Uterus (tissue), 4 donors: ENCODE results near the gene CCDC149. TPM values are rescaled to one million over a fixed set of nuclear protein-coding genes. Genes with fewer than 3 reads are reported as not detected.
A peak's percentile ranks its signal among the peaks of the same experiment; 100 is the strongest.

Experiments used
- DNase-seq, 2 donors: peaks; one replicate each; pipeline ENCODE4 v3.0.0-alpha.2; 2019 to 2020
- H3K27ac ChIP-seq, 2 donors: fragments of 200-600 bp; sonication (generic); 1 replicate in 1 of 2; 2 replicates in 1 of 2; pipeline ENCODE4 v1.5.1; 2016 to 2018
- H3K27me3 ChIP-seq, 2 donors: fragments of 200-600 bp; sonication (generic); one replicate each; pipeline ENCODE4 v1.5.1; 2018 to 2019; ENCODE audit warnings: control low read depth in 1 of 2
- H3K36me3 ChIP-seq, 2 donors: fragments of 200-600 bp; sonication (generic); one replicate each; pipeline ENCODE4 v1.5.1; 2019; ENCODE audit warnings: control low read depth in 1 of 2
- H3K4me1 ChIP-seq, 2 donors: fragments of 200-600 bp; sonication (generic); one replicate each; pipeline ENCODE4 v1.5.1; 2018 to 2019; ENCODE audit warnings: control low read depth in 1 of 2
- H3K4me3 ChIP-seq, 2 donors: fragments of 200-600 bp; sonication (generic); 1 replicate in 1 of 2; 2 replicates in 1 of 2; pipeline ENCODE4 v1.5.1; 2018 to 2019; ENCODE audit warnings: mild to moderate bottlenecking in 1 of 2
- H3K9me3 ChIP-seq, 2 donors: fragments of 200-600 bp; sonication (generic); one replicate each; pipeline ENCODE4 v1.5.1; 2019; ENCODE audit warnings: control low read depth in 1 of 2
- POLR2A ChIP-seq, 2 donors: fragments of 450-650 bp; IDR thresholded peaks; one replicate each; pipeline ENCODE4 v1.6.1; 2016; ENCODE audit warnings: antibody characterized with exemption in 2 of 2, mild to moderate bottlenecking in 1 of 2, moderate library complexity in 1 of 2
- intact Hi-C: fragments of 100-400 bp; cut with DNase I; formaldehyde crosslinking; loops from one replicate; pipeline ENCODE4 v1.15.1; 2023; ENCODE audit warnings: low total_unique reads
- total RNA-seq, 4 donors: library from RNA; depleted of rRNA in 3 of 4; stranded (reverse); fragments of >200 nt in 3 of 4; gene quantifications; one replicate each; pipeline versions ENCODE4 v1.1.0 to v1.2.4, GENCODE V29; 2014 to 2023
- TF ChIP-seq, protein P1 (sequence below), 4 experiments: fragments of 200-600 bp in 2 of 4; fragments of 450-650 bp in 2 of 4; sonication (generic) in 2 of 4; IDR thresholded peaks; one replicate each; pipeline ENCODE4 v1.5.1; 2016 to 2019; ENCODE audit warnings: antibody characterized with exemption in 4 of 4, mild to moderate bottlenecking in 2 of 4, moderate library complexity in 1 of 4
- donor health status: DM: yes; HTN: yes; CAD: no.

Gene CCDC149
- total RNA-seq, 4 donors from 2014 or later, result 18.7 to 462 (median 69.3) TPM

DNA sequence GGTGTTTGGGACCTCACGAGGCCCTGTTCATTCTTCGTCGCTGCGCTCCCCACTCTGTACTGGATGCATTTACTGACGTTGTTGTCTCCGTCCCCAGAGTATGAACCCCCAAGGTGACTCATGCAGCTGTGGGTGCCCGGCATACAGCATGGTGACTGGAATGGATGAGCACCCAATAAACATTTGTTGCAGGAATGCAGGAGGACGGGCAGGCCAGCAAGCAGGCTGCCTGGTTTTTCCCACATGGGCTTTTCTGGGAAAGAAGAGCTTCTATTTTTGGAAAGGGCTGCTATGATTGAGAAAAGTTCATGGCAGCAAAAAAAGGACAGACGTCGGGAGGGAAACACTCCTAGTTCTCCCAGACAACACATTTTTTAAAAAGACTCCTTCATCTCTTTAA, 118.4 kb downstream of the CCDC149 start:
- TF ChIP-seq POLR2A (IDR thresholded peaks at IDR 0.05), result no peak
- TF ChIP-seq, protein P1, sequence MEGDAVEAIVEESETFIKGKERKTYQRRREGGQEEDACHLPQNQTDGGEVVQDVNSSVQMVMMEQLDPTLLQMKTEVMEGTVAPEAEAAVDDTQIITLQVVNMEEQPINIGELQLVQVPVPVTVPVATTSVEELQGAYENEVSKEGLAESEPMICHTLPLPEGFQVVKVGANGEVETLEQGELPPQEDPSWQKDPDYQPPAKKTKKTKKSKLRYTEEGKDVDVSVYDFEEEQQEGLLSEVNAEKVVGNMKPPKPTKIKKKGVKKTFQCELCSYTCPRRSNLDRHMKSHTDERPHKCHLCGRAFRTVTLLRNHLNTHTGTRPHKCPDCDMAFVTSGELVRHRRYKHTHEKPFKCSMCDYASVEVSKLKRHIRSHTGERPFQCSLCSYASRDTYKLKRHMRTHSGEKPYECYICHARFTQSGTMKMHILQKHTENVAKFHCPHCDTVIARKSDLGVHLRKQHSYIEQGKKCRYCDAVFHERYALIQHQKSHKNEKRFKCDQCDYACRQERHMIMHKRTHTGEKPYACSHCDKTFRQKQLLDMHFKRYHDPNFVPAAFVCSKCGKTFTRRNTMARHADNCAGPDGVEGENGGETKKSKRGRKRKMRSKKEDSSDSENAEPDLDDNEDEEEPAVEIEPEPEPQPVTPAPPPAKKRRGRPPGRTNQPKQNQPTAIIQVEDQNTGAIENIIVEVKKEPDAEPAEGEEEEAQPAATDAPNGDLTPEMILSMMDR (IDR thresholded peaks at IDR 0.05), result no peak
- Histone ChIP-seq H3K4me3 (peak overlapping the region in 1 of 2 donors; percentile 39), H3K27ac (peak overlapping the region; percentile 88 to 92), H3K36me3 (no peaks in the 10 kb centered on the region), H3K4me1 (no peaks in the 10 kb centered on the region), H3K9me3 (no peaks in the 10 kb centered on the region), H3K27me3 (no peaks in the 10 kb centered on the region)
- intact Hi-C loops, result no loop called here
- peak; percentile 47 to 57 for DNase-seq

DNA sequence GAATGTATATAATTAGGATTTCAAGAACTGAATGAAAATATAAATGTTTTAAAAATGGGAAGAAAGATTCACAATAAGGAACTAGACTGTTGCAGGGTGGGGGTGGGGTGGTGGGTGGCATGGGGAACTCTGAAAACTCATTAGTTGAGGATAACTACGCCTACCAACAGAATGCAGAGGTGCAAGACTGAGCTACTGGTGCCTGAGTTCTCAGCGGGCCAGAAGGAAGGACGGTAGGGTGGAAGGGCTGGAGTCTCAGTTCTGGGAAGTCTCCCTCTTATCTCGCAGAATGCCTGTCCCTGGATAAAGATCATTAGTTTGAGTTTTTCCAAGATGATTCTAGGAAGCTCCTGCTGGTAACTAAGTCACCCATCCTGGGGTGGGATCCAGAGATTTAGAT, 118.8 kb downstream of the CCDC149 start:
- H3K4me1 ChIP-seq, result no peaks in the 10 kb centered on the region
- no peaks in the 10 kb centered on the region for H3K9me3 ChIP-seq
- no peaks in the 10 kb centered on the region for H3K27me3 ChIP-seq
- no peak for DNase-seq
- peak overlapping the region; percentile 88 to 92 for H3K27ac ChIP-seq
- H3K36me3 ChIP-seq, result no peaks in the 10 kb centered on the region
- intact Hi-C loops, result no loop called here
- TF ChIP-seq POLR2A (IDR thresholded peaks at IDR 0.05), result no peak
- TF ChIP-seq, protein P1 (IDR thresholded peaks at IDR 0.05), result no peak
- no peak overlapping the region for H3K4me3 ChIP-seq

DNA sequence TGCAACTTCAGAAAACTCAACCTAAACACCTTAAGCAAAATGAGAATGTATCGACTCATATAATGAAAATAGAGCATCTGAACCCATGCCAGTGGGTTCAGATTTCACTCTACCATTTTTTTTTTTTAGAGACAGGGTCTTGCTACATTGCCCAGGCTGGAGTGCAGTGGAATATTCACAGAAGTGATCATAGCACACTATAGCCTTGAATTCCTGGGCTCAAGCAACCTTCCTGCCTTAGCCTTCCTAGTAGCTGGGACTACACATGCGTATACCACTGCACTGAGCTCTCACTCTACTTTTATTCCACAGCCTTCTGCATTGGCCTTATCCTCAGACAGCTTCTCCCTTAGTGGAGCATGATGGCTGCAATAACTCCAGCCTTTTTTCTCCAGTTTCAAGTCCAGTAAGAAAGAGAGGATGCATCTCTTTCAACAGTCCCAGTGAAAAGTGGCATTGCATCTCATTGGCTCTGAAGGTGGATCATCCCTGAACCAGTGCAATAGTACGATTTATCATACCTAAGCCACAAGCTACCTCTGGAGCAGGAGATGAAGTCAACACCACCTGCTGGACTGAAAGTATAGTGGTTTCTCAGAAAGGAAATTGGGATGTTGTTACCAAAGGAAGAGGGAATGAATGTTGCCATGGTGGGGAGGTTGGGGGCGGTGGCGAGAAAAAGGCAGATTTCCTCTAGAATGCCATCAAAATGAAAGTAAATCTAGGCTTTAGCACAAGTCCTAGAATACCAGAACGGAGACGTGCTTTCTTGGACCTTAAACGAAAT, 119.4 kb downstream of the CCDC149 start:
- no peaks in the 10 kb centered on the region for H3K9me3 ChIP-seq
- no peaks in the 10 kb centered on the region for H3K27me3 ChIP-seq
- DNase-seq, result no peak
- peak overlapping the region; percentile 88 to 92 for H3K27ac ChIP-seq
- TF ChIP-seq, protein P1 (IDR thresholded peaks at IDR 0.05), result peak in 1 of 4 experiments; percentile 19
- no peak for TF ChIP-seq POLR2A (IDR thresholded peaks at IDR 0.05)
- intact Hi-C loops, result no loop called here
- H3K4me1 ChIP-seq, result no peaks in the 10 kb centered on the region
- H3K4me3 ChIP-seq, result no peak overlapping the region
- no peaks in the 10 kb centered on the region for H3K36me3 ChIP-seq

DNA sequence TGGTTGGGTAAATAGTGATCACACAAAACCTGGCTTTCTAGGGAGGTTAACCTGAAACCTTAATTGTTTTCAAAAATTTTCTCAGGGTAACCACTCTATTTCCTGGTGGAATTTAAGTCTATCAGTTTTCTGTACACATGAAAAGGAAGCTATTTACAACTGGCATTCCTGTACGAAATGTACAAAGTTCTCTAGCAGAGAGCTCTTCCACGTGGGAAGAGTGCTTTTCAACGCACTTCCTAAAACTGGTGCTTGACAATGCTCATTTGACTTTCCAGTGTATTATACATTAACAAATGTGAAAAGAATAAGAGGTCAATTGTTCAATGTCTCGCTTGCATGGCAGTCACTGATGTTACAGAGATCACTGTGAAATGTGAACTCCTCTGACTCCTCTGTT, 120.3 kb downstream of the CCDC149 start:
- Histone ChIP-seq H3K9me3 (no peaks in the 10 kb centered on the region), H3K36me3 (no peaks in the 10 kb centered on the region), H3K4me1 (no peaks in the 10 kb centered on the region), H3K27ac (no peak overlapping the region), H3K27me3 (no peaks in the 10 kb centered on the region), H3K4me3 (no peak overlapping the region)
- DNase-seq, result no peak
- intact Hi-C loops, result no loop called here
- TF ChIP-seq POLR2A (IDR thresholded peaks at IDR 0.05), result no peak
- TF ChIP-seq, protein P1 (IDR thresholded peaks at IDR 0.05), result no peak

DNA sequence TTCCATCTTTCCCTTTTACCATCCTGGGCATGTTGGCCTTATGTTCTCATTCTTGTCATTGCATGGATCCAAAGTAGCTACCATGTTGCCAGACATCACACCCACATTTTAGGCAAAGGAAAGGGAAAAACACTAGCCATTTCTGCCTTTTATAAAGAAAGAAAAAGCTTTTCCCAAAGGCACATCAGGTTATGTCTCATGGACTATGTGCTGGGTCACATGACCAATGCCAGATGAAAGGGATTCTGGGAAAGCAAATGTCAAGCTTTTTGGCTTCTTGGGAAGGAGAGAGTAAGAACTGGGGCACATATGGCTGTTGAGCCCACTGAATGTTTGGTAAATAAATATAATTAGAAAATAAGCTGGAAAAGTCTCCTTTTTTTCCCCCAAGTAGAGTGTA, 121.8 kb downstream of the CCDC149 start:
- no peak for DNase-seq
- no peaks in the 10 kb centered on the region for H3K9me3 ChIP-seq
- H3K36me3 ChIP-seq, result no peaks in the 10 kb centered on the region
- no peaks in the 10 kb centered on the region for H3K27me3 ChIP-seq
- no peaks in the 10 kb centered on the region for H3K4me1 ChIP-seq
- TF ChIP-seq POLR2A (IDR thresholded peaks at IDR 0.05), result no peak
- TF ChIP-seq, protein P1 (IDR thresholded peaks at IDR 0.05), result no peak
- H3K27ac ChIP-seq, result no peak overlapping the region
- H3K4me3 ChIP-seq, result no peak overlapping the region
- intact Hi-C loops, result no loop called here
